K562 (cell line): ENCODE results near the gene DDX39A. TPM values are rescaled to one million over a fixed set of nuclear protein-coding genes. Genes with fewer than 3 reads are reported as not detected.
A peak's percentile ranks its signal among the peaks of the same experiment; 100 is the strongest.

Source experiments
- BDP1 ChIP-seq: IDR thresholded peaks from 3 replicates; pipeline ENCODE4 v1.6.1; 2011; ENCODE audit not compliant: insufficient read length, insufficient read depth
- BHLHE40 ChIP-seq: IDR thresholded peaks from 2 replicates; pipeline ENCODE4 v1.6.1; 2011; ENCODE audit warnings: low read length, improper control_type of control experiment
- BRD4 ChIP-seq: fragments of 200-600 bp; sonication (generic); IDR thresholded peaks from 2 replicates; pipeline ENCODE4 v1.6.1; 2017; ENCODE audit warnings: inconsistent platforms
- CBFA2T2 ChIP-seq: fragments of 450-650 bp; conservative IDR thresholded peaks from 2 replicates; pipeline ENCODE4 v1.6.1; 2017; ENCODE audit warnings: mild to moderate bottlenecking
- ETV5 ChIP-seq: sonication (generic); formaldehyde crosslinking; IDR thresholded peaks from 2 replicates; pipeline ENCODE4 v1.4.0; 2020; ENCODE audit warnings: low read depth, mild to moderate bottlenecking, missing genetic modification reagents
- FOXK2 ChIP-seq, 2 experiments: fragments of 450-650 bp; IDR thresholded peaks in 1 of 2; conservative IDR thresholded peaks in 1 of 2; 2 replicates each; pipeline ENCODE4 v1.6.1; 2016; ENCODE audit warnings: low read depth in 2 of 2, mild to moderate bottlenecking in 1 of 2
- HMBOX1 ChIP-seq: sonication (generic); IDR thresholded peaks from 2 replicates; pipeline ENCODE4 v1.6.1; 2016
- KDM5B ChIP-seq: fragments of 200-600 bp; sonication (generic); IDR thresholded peaks from 2 replicates; pipeline ENCODE4 v1.6.1; 2012; ENCODE audit warnings: low read depth, mild to moderate bottlenecking, moderate library complexity, low read length, control low read depth, inconsistent platforms; ENCODE audit not compliant: insufficient replicate concordance
- MLX ChIP-seq, 2 experiments: fragments of 450-650 bp in 1 of 2; sonication (generic) in 1 of 2; formaldehyde crosslinking; conservative IDR thresholded peaks; 2 replicates each; pipeline versions ENCODE4 v1.4.0 to v1.8.1; 2020 to 2022; ENCODE audit warnings: mild to moderate bottlenecking in 1 of 2, missing genetic modification reagents in 1 of 2
- POLR3G ChIP-seq: IDR thresholded peaks from 2 replicates; pipeline ENCODE4 v1.6.1; 2011; ENCODE audit not compliant: insufficient read length, insufficient replicate concordance; ENCODE audit errors: extremely low read depth
- RREB1 ChIP-seq: fragments of 250-450 bp; sonication (Bioruptor Pico); IDR thresholded peaks from 2 replicates; pipeline ENCODE4 v1.4.0; 2020
- SIRT6 ChIP-seq: IDR thresholded peaks from one replicate; pipeline ENCODE4 v1.6.1; 2012; ENCODE audit warnings: low read depth, mild to moderate bottlenecking, control low read depth, inconsistent platforms, low read length, moderate library complexity
- SLC30A9 ChIP-seq: fragments of 250-450 bp; sonication (Bioruptor Pico); IDR thresholded peaks from 2 replicates; pipeline ENCODE4 v1.8.0; 2022; ENCODE audit warnings: mild to moderate bottlenecking, moderate library complexity
- SMARCC2 ChIP-seq: fragments of 450-650 bp; IDR thresholded peaks from 2 replicates; pipeline ENCODE4 v1.6.1; 2017; ENCODE audit warnings: antibody characterized with exemption, moderate library complexity, mild to moderate bottlenecking, low read depth
- SMARCE1 ChIP-seq: fragments of 450-650 bp; IDR thresholded peaks from 2 replicates; pipeline ENCODE4 v1.7.1; 2016; ENCODE audit warnings: mild to moderate bottlenecking
- STAT5A ChIP-seq: IDR thresholded peaks from 2 replicates; pipeline ENCODE4 v1.6.1; 2012; ENCODE audit warnings: low read length, inconsistent platforms, borderline replicate concordance
- ZBED1 ChIP-seq: IDR thresholded peaks from 2 replicates; pipeline ENCODE4 v1.6.1; 2014
- ZKSCAN3 ChIP-seq: fragments of 250-450 bp; sonication (Bioruptor Pico); IDR thresholded peaks from 2 replicates; pipeline ENCODE4 v1.4.0; 2020
- ZNF174 ChIP-seq: fragments of 250-450 bp; sonication (Bioruptor Pico); IDR thresholded peaks from 2 replicates; pipeline ENCODE4 v1.4.0; 2020; ENCODE audit warnings: mild to moderate bottlenecking
- ZNF184 ChIP-seq: sonication (generic); formaldehyde crosslinking; IDR thresholded peaks from 2 replicates; pipeline ENCODE4 v1.5.0; 2020; ENCODE audit warnings: missing genetic modification reagents
- ZNF830 ChIP-seq: fragments of 250-450 bp; sonication (Bioruptor Pico); IDR thresholded peaks from 2 replicates; pipeline ENCODE4 v1.5.0; 2021; ENCODE audit warnings: mild to moderate bottlenecking
- polyA plus RNA-seq, 8 experiments: library from polyadenylated mRNA; depleted of rRNA in 4 of 8; stranded (reverse) in 5 of 8; unstranded in 3 of 8; fragments of >200 nt; fragmentation: Nextera tagmentation in 2 of 8; fragmentation: Illumina TruSeq in 1 of 8; extraction: Ambion mirVana in 2 of 8; extraction: Trizol in 1 of 8; gene quantifications; 2 replicates each; pipeline versions ENCODE4 v1.2.1 to v1.2.3, GENCODE V29; 2011 to 2014; ENCODE audit warnings: inconsistent platforms in 1 of 8, missing spikeins in 1 of 8
- total RNA-seq, 7 experiments: library from RNA; depleted of rRNA in 6 of 7; stranded (reverse); fragments of >200 nt in 6 of 7; fragmentation: Illumina TruSeq in 2 of 7; extraction: Trizol in 2 of 7; gene quantifications; 2 replicates each; pipeline versions ENCODE4 v1.2.1 to v1.2.3, GENCODE V29; 2011 to 2021; ENCODE audit warnings: low replicate concordance in 1 of 7

The DDX39A gene
- total and polyA plus RNA-seq, 9 of the 15 experiments (the other 6 are each of a cell fraction or from before 2014, with no cell fraction given) = 90.3 to 250 (median 188) TPM

- TF ChIP-seq STAT5A (peak; percentile 10; the same call in 1 of the 2 replicates), SMARCC2 (no peak), HMBOX1 (no peak), POLR3G (no peak), SMARCE1 (peak; percentile 72), MLX (CRISPR knock-in tag; conservative IDR thresholded peaks at IDR 0.05) (no peak), ZNF830 (CRISPR knock-in tag) (no peak), BHLHE40 (no peak), ZBED1 (no peak), SLC30A9 (CRISPR knock-in tag) (no peak), ETV5 (CRISPR knock-in tag) (no peak), RREB1 (CRISPR knock-in tag) (no peak), SIRT6 (no peak), CBFA2T2 (peak; percentile 85), KDM5B (no peak), BDP1 (no peak), ZKSCAN3 (CRISPR knock-in tag) (no peak), BRD4 (no peak), ZNF174 (CRISPR knock-in tag) (no peak), FOXK2 (conservative IDR thresholded peaks at IDR 0.05 in 1 of 2, IDR thresholded peaks at IDR 0.05 in 1 of 2; ENCODE audit: low read depth in 2 of 2) (no peak; a peak in 1 of 4 replicates), ZNF184 (no peak)
Measured at GRCh38 chr19:14425696-14426138, 6.6 kb upstream of the DDX39A start (continued).
